ENCODE data around the gene DDAH2.

Gene DDAH2

DNA sequence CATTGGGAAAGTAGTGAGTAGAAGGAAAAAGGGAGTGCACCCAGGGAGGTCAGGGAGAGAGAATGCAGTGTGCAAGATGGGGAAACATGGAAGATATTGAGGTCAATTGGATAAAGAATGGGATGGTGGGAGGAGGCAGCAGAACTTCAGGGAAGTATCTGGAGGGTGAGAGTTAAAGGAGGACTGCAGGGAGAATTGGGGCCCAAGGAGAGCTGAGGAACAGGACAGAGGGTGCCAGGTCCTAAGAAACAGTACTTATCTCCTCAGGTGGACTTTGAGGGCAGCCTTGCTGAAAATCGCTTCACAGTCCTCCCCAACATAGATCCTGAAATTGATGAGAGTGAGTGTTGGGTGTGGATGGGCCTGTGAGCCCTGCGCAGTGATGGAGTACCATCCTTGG lies 29.2 kb upstream of the DDAH2 start:
- no peak for DNase-seq

- no peak for DNase-seq
Observed at GRCh38 chr6:31752739-31753319, 23.7 kb upstream of the DDAH2 start.

DNA sequence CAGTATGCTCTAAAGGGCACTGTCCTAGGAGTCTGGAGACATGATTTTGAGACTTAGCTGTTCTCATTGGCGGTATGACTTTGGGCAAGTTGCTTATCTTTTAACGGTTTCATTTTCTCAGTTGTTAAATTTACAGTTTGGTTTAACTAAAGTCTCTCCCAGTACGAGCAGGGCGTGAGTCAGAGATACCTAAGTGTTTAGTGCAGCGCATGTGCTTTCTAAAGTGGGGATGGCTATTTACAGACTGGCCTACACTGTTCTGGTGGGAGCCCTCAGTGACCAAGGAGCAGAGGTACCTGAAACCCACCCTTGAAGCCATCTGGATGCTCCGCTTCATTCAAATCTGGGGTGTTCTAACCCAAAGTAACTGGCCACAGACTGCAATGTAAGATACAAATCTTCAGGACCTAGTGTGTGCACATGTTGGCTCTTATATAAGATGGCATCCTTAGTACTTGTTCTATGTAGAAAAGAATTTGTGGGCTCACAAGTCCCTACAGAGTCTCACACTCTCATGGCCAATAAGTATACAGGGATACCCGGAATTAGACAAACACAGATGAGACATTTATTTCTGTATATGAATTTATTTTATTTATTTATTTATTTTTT lies 21.4 kb upstream of the DDAH2 start:
- DNase-seq, result no peak

DNA sequence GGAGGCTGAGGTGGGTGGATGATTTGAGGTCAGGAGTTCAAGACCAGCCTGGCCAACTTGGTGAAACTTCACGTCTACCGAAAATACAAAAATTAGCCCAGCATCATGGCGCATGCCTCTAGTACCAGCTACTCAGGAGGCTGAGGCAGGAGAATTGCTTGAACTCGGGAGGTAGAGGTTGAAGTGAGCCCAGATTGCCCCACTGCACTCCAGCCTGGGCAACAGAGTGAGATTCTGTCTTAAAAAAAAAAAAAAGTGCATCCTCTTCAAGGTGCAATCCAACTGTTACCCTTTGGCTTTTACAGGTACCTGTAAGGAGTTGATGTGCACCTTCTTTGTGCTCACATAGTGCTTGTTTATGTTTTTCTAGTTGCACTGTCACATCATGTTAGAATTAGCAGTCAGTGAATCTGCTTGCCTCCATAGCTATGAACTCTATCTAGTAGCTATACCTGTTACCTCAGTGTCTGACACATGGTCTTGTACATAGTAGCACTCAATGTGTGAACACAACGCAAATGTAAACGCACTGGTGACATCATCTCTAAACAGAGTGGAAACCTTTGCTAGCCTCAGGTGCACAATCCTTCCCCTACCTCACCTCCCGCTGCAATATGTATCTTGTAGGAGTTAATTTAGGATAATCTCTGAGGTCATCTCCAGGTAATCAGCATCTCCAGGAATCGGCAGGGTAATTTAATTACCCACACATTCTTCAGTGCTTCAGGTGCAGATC lies 20.4 kb upstream of the DDAH2 start:
- no peak for DNase-seq

DNA sequence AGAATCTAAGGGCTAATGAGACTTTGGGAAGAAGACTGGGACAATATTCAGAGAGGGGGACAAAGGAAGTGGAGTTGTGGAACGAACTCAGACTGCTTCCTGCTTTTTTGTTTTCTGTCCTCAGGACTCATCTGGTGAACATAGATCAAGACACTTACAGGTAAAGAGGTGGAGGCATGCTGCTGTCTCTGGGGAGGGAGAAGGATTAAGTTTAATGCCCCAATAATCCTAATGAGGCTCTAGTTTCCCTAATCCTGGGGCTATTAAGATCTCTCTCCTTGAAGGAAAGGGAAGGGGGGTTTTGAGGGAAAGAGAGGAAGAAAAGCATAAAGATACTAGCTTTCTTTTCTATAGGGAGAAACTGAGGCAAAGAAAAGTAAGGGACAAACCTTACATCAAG lies 15.3 kb upstream of the DDAH2 start:
- DNase-seq, result no peak

DNA sequence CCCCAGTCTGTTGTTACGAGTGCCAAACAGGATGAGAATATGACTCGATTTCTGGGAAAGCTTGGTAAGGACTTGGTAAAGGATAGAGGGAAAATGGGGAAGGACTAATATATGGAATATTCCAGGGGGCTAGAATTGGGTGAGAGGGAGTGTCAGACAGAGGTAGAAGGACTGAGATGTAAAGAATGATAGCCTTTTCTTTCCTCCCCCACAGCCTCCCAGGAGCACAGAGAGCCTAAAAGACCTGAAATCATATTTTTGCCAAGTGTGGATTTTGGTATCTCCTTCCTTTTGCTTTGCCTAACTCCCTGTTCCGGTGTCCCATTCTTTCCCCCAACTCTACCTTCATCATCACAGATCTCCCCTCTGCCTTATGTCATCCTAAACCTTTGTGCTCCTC lies 13.8 kb upstream of the DDAH2 start:
- no peak for DNase-seq

- no peak for DNase-seq
Observed at GRCh38 chr6:31741815-31742214, 12.7 kb upstream of the DDAH2 start.

GRCh38 chr6:31740397-31741223 lies 11.5 kb upstream of the DDAH2 start:
- no peak for DNase-seq

GRCh38 chr6:31739639-31740396 lies 10.7 kb upstream of the DDAH2 start, which contains the start of gene MSH5:
TSS of gene MSH5 (plus strand) at chr6:31740005. CDS start at chr6:31740467, 462 bp downstream.
- DNase-seq, result peak; percentile 99

- DNase-seq, result peak; percentile 33 to 39
Observed at GRCh38 chr6:31737991-31738979, 9.2 kb upstream of the DDAH2 start.

GRCh38 chr6:31737315-31737990 lies 8.4 kb upstream of the DDAH2 start:
- DNase-seq, result peak in 1 of 2 experiments; percentile 13

DNA sequence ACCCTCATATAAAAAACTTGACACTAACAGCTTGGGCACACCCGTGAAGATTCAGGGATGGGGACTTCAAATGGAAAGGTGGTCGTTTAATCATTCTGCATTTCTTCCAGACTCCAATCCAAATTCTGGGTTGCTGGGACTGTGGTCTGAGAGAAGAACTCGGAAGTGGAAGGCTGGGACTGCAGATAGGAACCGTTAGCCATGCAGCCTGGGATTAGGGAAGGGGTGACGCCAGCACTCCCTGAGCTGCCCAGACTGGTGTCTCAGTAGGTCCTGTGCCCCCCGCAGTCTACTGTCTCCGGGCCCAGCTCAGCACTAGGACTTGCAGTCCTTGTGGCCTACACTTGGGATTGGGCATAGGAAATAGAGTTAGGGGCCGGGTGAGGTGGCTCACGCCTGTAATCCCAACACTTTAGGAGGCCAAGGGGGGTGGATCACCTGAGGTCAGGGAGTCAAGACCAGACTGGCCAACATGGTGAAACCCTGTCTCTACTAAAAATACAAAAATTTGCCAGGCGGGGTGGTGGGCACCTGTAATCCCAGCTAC lies 7.7 kb upstream of the DDAH2 start:
- DNase-seq, result no peak

- peak; percentile 69 to 72 for DNase-seq
Observed at GRCh38 chr6:31736021-31736767, 7.1 kb upstream of the DDAH2 start, which contains the start of gene CLIC1. TSS of gene CLIC1 (minus strand) at chr6:31736530. CDS start at chr6:31736300, 230 bp downstream.

GRCh38 chr6:31734821-31735406 lies 5.8 kb upstream of the DDAH2 start:
- DNase-seq, result no peak

DNA sequence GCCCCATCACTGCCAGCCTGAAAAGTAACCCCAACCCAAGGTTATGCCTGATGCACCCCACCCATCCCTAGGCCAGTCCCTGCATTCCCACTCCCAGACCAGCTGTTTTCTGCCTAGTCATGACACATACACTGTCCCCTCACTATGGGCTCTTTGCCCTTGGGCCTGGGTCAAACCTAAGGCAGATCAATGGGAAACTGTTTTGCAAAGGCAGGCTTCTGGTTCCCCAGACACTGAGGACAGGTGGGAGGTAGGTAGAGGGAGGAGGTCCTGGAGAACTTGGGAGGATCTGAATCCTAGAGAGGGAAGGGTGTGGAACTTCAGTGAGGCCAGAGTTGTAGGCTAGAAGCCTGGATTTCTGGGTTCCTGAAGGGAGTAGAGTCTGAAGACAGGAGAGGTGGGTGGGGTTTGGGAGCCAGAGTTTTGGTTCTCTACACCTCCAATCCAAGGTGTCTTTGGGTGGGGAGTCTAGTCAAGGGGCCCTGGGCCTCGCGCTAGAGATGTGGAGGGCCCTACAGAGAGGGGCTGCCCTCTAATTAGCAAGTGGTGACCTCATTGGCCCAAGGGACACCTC lies 5.2 kb upstream of the DDAH2 start:
- no peak for DNase-seq

GRCh38 chr6:31733734-31734133 lies 4.6 kb upstream of the DDAH2 start:
- no peak for DNase-seq

DNA sequence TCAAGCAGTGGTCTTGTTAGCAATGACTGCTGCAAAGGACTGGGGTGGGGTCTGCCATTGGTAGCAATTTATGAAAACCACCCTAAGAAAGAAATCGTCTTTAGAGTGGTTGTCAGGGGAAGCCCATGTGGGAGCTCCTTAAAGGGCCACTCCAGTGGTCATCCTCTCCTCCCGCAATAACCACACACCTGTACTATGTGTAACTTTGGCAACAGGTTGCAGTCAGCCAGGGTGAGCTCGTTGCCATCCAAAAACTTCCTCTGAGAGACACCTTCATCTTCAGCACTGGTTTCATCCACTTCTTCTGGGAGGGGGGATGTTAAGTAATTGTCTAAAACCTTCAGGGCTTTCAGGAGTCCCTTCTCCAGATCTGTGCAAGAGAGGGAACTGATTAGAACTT lies 2.9 kb upstream of the DDAH2 start:
- no peak for DNase-seq

DNA sequence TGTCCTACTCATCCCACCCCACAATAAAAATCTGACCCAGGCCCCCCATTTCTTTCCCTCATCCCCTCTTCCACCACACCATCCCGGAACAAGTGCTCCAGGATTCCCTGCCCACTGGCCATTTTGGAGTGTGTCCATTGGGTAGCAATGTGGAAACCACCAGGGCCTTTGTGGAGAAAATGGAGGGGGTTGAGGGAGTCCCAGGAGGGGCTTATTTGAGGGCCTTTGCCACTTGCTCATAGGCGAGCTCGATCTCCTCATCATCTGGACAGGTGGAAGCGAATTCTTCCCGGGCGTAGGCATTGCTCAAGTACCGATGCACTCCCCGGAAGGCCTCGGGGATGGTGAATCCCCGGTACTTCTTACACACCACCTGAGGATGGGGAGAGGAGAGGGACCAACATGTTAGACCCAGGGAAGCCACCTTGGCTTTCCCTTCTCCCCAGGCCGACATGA lies 1.6 kb upstream of the DDAH2 start:
- DNase-seq, result no peak

Data from NCI-H1930 (cell line).